ENCODE results near the gene ACOXL. TPM values are rescaled to one million over a fixed set of nuclear protein-coding genes. Genes with fewer than 3 reads are reported as not detected.

ACOXL gene
- total and polyA plus RNA-seq, 2 of the 8 experiments (the other 6 are each of a cell fraction or from before 2014, with no cell fraction given), result 11.4 to 20.6 TPM

GRCh38 chr2:110790907-110791306 is 58.5 kb downstream of the ACOXL start:
- ChIA-PET POLR2A (ENCODE audit: partially characterized antibody) (no interaction called here), CTCF (ENCODE audit: partially characterized antibody) (interaction anchor here (0.6 to 6.9 kb wide), 5 partner anchors 9 to 70 kb away, joined by 3 to 29 read pairs (median 4); no protein-coding TSS in a partner anchor)
- Histone ChIP-seq H3K27me3 (replicated peaks in 1 of 4; ENCODE audit: control insufficient read depth in 3 of 4, extremely low read depth in 1 of 4, insufficient read depth in 3 of 4, low read length in 3 of 4) (no peaks in the 10 kb centered on the region), H3K18ac (ENCODE audit: extremely low read depth, low read length) (no peak overlapping the region), H3K4me1 (replicated peaks in 1 of 4; ENCODE audit: control insufficient read depth in 3 of 4, insufficient read depth in 4 of 4, low read length in 3 of 4) (no peaks in the 10 kb centered on the region), H3K4me3 (ENCODE audit: extremely low read depth in 1 of 4, insufficient read depth in 2 of 4, low read depth in 3 of 4, low read length in 4 of 4) (no peak overlapping the region), H2BK5ac (ENCODE audit: low read depth, low read length) (no peak overlapping the region), H3K56ac (replicated peaks; ENCODE audit: insufficient read length, low read depth, low read length) (no peak overlapping the region), H3K14ac (ENCODE audit: insufficient read length) (no peak overlapping the region), H3K23ac (ENCODE audit: insufficient read length) (no peak overlapping the region), H3K79me1 (ENCODE audit: low read depth, low read length) (no peaks in the 10 kb centered on the region), H2BK15ac (ENCODE audit: low read length) (no peak overlapping the region), H3K23me2 (ENCODE audit: low read depth, low read length) (no peaks in the 10 kb centered on the region), H3K4me2 (ENCODE audit: insufficient read depth in 1 of 2, low read depth in 2 of 2, low read length in 2 of 2) (no peak overlapping the region), H2BK20ac (ENCODE audit: low read length) (no peak overlapping the region), H3K79me2 (ENCODE audit: control insufficient read depth in 1 of 2, insufficient read depth in 2 of 2, low read length in 2 of 2) (no peaks in the 10 kb centered on the region), H4K20me1 (replicated peaks in 1 of 2; ENCODE audit: control insufficient read depth in 1 of 2, insufficient read depth in 2 of 2, low read length in 2 of 2) (no peaks in the 10 kb centered on the region), H3K27ac (ENCODE audit: low read depth, low read length) (no peak overlapping the region), H3K9me3 (ENCODE audit: insufficient read depth in 2 of 2, low read depth in 1 of 2, low read length in 1 of 2) (no peaks in the 10 kb centered on the region), H2BK12ac (ENCODE audit: low read depth, low read length) (no peak overlapping the region), H2AK5ac (ENCODE audit: low read depth, low read length) (no peak overlapping the region), H2BK120ac (replicated peaks; ENCODE audit: low read depth, low read length) (no peak overlapping the region), H3K36me3 (ENCODE audit: control insufficient read depth in 2 of 4, insufficient read depth in 4 of 4, low read length in 3 of 4) (peaks cover 0 to 11% (median 5%) of the 10 kb centered on the region in 4 experiments; a peak in 4 of 8 replicates), H3K4ac (replicated peaks; ENCODE audit: insufficient read length, low read depth, low read length) (no peak overlapping the region), H2AFZ (ENCODE audit: low read length) (no peak overlapping the region), H4K5ac (ENCODE audit: insufficient read length, low read depth, low read length) (no peak overlapping the region), H3K9ac (replicated peaks in 1 of 4; ENCODE audit: extremely low read depth in 1 of 4, low read depth in 3 of 4, low read length in 3 of 4) (no peak overlapping the region), H4K8ac (ENCODE audit: extremely low read depth, insufficient read depth, low read length) (no peak overlapping the region), H4K91ac (replicated peaks; ENCODE audit: insufficient read length, low read length) (no peak overlapping the region)
- FAIRE-seq (no peak), DNase-seq (ENCODE audit: low read depth in 1 of 2, low spot score in 2 of 2) (no peak)
- no peak for TF ChIP-seq MAFK (IDR thresholded peaks at IDR 0.05; ENCODE audit: low read depth, low read length)
- no peak for TF ChIP-seq CREB1 (IDR thresholded peaks at IDR 0.05)
- no peak for TF ChIP-seq TBP (IDR thresholded peaks at IDR 0.05; ENCODE audit: low read depth, low read length)
